GM21367 (cell line): Measurements from ENCODE around the gene FOXO1.

ENCODE experiments used
- ATAC-seq: cut with Tn5 transposase; IDR thresholded peaks from one replicate; pipeline ENCODE4 v1.9.1; 2021; ENCODE audit not compliant: unreplicated experiment

Gene FOXO1

GRCh38 chr13:40582531-40582930, 83.9 kb downstream of the FOXO1 start:
- no peak for ATAC-seq

GRCh38 chr13:40581277-40581579, 85.2 kb downstream of the FOXO1 start:
- ATAC-seq: no peak

- ATAC-seq: no peak
Observed at GRCh38 chr13:40580566-40581276, 85.7 kb downstream of the FOXO1 start.

- ATAC-seq: no peak
Observed at GRCh38 chr13:40579535-40579934, 86.9 kb downstream of the FOXO1 start.

GRCh38 chr13:40578055-40578454, 88.4 kb downstream of the FOXO1 start:
- ATAC-seq: no peak

- no peak for ATAC-seq
Observed at GRCh38 chr13:40576369-40576768, 90.1 kb downstream of the FOXO1 start.

- ATAC-seq: no peak
Observed at GRCh38 chr13:40572961-40573360, 93.5 kb downstream of the FOXO1 start.

- no peak for ATAC-seq
Observed at GRCh38 chr13:40571338-40571963, 95.0 kb downstream of the FOXO1 start.

- ATAC-seq: no peak
Observed at GRCh38 chr13:40570930-40571329, 95.5 kb downstream of the FOXO1 start.

- no peak for ATAC-seq
Observed at GRCh38 chr13:40569024-40569350, 97.5 kb downstream of the FOXO1 start.

- no peak for ATAC-seq
Observed at GRCh38 chr13:40568246-40569023, 98.0 kb downstream of the FOXO1 start.

- no peak for ATAC-seq
Observed at GRCh38 chr13:40566811-40567210, 99.6 kb downstream of the FOXO1 start.

GRCh38 chr13:40565282-40566148, 100.9 kb downstream of the FOXO1 start:
- ATAC-seq: no peak

- no peak for ATAC-seq
Observed at GRCh38 chr13:40564342-40565001, 102.0 kb downstream of the FOXO1 start.

GRCh38 chr13:40563350-40564125, 102.9 kb downstream of the FOXO1 start:
- no peak for ATAC-seq

- ATAC-seq: no peak
Observed at GRCh38 chr13:40562975-40563349, 103.5 kb downstream of the FOXO1 start.

GRCh38 chr13:40559915-40560314, 106.5 kb downstream of the FOXO1 start:
- ATAC-seq: no peak

- no peak for ATAC-seq
Observed at GRCh38 chr13:40558656-40559055, 107.8 kb downstream of the FOXO1 start.

GRCh38 chr13:40556453-40556852, 110.0 kb downstream of the FOXO1 start:
- no peak for ATAC-seq

- no peak for ATAC-seq
Observed at GRCh38 chr13:40553356-40553755, 113.1 kb downstream of the FOXO1 start.
